K562 (cell line): Measurements from ENCODE around the gene MPHOSPH9. TPM values are rescaled to one million over a fixed set of nuclear protein-coding genes. Genes with fewer than 3 reads are reported as not detected.

Experiments
- ATAC-seq: fragments of 200-7000 bp; cut with Tn5 transposase; 3 replicates; pipeline ENCODE4 v1.9.1; 2020; ENCODE audit warnings: moderate library complexity
- BruUV-seq: library from RNA; stranded (reverse); fragments of 400-500 nt; replicated peaks from 2 replicates; lab custom pipeline; 2021; lab: Mats Ljungman, UMichigan
- CTCF ChIA-PET: fragments of 300-600 bp; formaldehyde crosslinking; extraction: SDS; loops from one replicate; lab custom pipeline; 2021; ENCODE audit warnings: low intra/inter-chr PET ratio; lab: Yijun Ruan, JAX
- POLR2A ChIA-PET: fragments of 300-600, 350-650 bp; sonication (Branson Sonifier 250); formaldehyde crosslinking; extraction: SDS; loops from one replicate; lab custom pipeline; 2021; ENCODE audit warnings: antibody characterized with exemption, inconsistent platforms; lab: Yijun Ruan, JAX
- DNase-seq, 4 experiments: peaks; one replicate each; pipeline versions ENCODE4 v3.0.0 to v3.0.0-alpha.2; 2011 to 2018; ENCODE audit warnings: low spot score in 3 of 4, mixed read lengths in 3 of 4; ENCODE audit errors: extremely low read depth in 1 of 4
- FAIRE-seq: peaks from 2 replicates; lab custom pipeline; 2011; peaks lifted over from hg19 to GRCh38; lab: Jason Lieb, UNC
- H2AFZ ChIP-seq: 2 replicates; pipeline ENCODE4 v1.6.0; 2011; ENCODE audit warnings: low read depth, low read length, control low read depth, inconsistent platforms
- H3K27ac ChIP-seq: fragments of 200-600 bp; 3 replicates; pipeline ENCODE4 v1.8.0; 2011; ENCODE audit warnings: low read depth, mild to moderate bottlenecking, control low read depth, inconsistent platforms, low read length, moderate library complexity, mixed read lengths; ENCODE audit errors: extremely low read depth
- H3K27me3 ChIP-seq, 2 experiments: fragments of 300-600 bp in 1 of 2; 2 replicates in 1 of 2; 3 replicates in 1 of 2; pipeline versions ENCODE4 v1.6.0 to v1.8.0; 2011; ENCODE audit warnings: inconsistent platforms in 2 of 2, low read length in 2 of 2, mild to moderate bottlenecking in 1 of 2, mixed read lengths in 1 of 2, moderate library complexity in 1 of 2; ENCODE audit not compliant: control insufficient read depth in 2 of 2, insufficient read depth in 2 of 2
- H3K36me3 ChIP-seq: fragments of 300-600 bp; 3 replicates; pipeline ENCODE4 v1.8.0; 2011; ENCODE audit warnings: mild to moderate bottlenecking, low read length, inconsistent platforms; ENCODE audit not compliant: control insufficient read depth, insufficient read depth
- H3K4me1 ChIP-seq, 2 experiments: fragments of 200-600 bp in 1 of 2; replicated peaks in 1 of 2; 2 replicates in 1 of 2; 3 replicates in 1 of 2; pipeline versions ENCODE4 v1.5.1 to v1.8.0; 2011; ENCODE audit warnings: inconsistent platforms in 2 of 2, low read length in 2 of 2, mild to moderate bottlenecking in 1 of 2, mixed read lengths in 1 of 2, moderate library complexity in 1 of 2; ENCODE audit not compliant: control insufficient read depth in 2 of 2, insufficient read depth in 2 of 2
- H3K4me2 ChIP-seq: 2 replicates; pipeline ENCODE4 v1.6.1; 2011; ENCODE audit warnings: low read length, control low read depth, inconsistent platforms, mixed read lengths; ENCODE audit not compliant: insufficient read depth
- H3K4me3 ChIP-seq: fragments of 200-600 bp; sonication (generic), shearing (Covaris generic); 2 replicates; pipeline ENCODE4 v1.5.1; 2016; ENCODE audit warnings: control low read depth, inconsistent platforms
- H3K79me2 ChIP-seq: fragments of 200-600 bp; 3 replicates; pipeline ENCODE4 v1.8.0; 2011; ENCODE audit warnings: low read length, inconsistent platforms; ENCODE audit not compliant: control insufficient read depth, insufficient read depth
- H3K9ac ChIP-seq, 2 experiments: 2 replicates each; pipeline versions ENCODE4 v1.6.0 to v1.6.1; 2011; ENCODE audit warnings: low read depth in 2 of 2, low read length in 2 of 2, control low read depth in 1 of 2, inconsistent platforms in 1 of 2, mild to moderate bottlenecking in 1 of 2, mixed read lengths in 1 of 2; ENCODE audit not compliant: insufficient read depth in 1 of 2
- H3K9me1 ChIP-seq: one replicate; pipeline ENCODE4 v1.6.0; 2011; ENCODE audit warnings: inconsistent platforms, mild to moderate bottlenecking, low read length, moderate library complexity; ENCODE audit not compliant: control insufficient read depth, insufficient read depth
- H3K9me3 ChIP-seq: replicated peaks from 2 replicates; pipeline ENCODE4 v1.5.1; 2011; ENCODE audit warnings: low read depth, low read length, inconsistent platforms; ENCODE audit not compliant: control insufficient read depth, insufficient read depth
- H4K20me1 ChIP-seq: replicated peaks from 2 replicates; pipeline ENCODE4 v1.6.1; 2011; ENCODE audit warnings: low read length, inconsistent platforms, mixed read lengths; ENCODE audit not compliant: control insufficient read depth, insufficient read depth
- CREBBP ChIP-seq: IDR thresholded peaks from one replicate; pipeline ENCODE4 v1.6.1; 2012; ENCODE audit warnings: low read depth, mild to moderate bottlenecking, control low read depth, inconsistent platforms, low read length
- CSDE1 ChIP-seq, 2 experiments: fragments of 450-650 bp; IDR thresholded peaks; 2 replicates each; pipeline ENCODE4 v1.6.1; 2016; ENCODE audit warnings: mild to moderate bottlenecking in 1 of 2
- EP400 ChIP-seq: fragments of 450-650 bp; IDR thresholded peaks from 2 replicates; pipeline ENCODE4 v1.6.1; 2017; ENCODE audit warnings: antibody characterized with exemption, mild to moderate bottlenecking, moderate library complexity
- ERF ChIP-seq: fragments of 450-650 bp; formaldehyde crosslinking; IDR thresholded peaks from 2 replicates; pipeline ENCODE4 v1.4.0; 2020; ENCODE audit warnings: mild to moderate bottlenecking, mixed read lengths
- EZH2 ChIP-seq: IDR thresholded peaks from 2 replicates; pipeline ENCODE4 v1.6.1; 2012; ENCODE audit warnings: low read depth, mild to moderate bottlenecking, inconsistent platforms, low read length, borderline replicate concordance
- FOXK1 ChIP-seq: sonication (generic); formaldehyde crosslinking; IDR thresholded peaks from 2 replicates; pipeline ENCODE4 v1.8.0; 2022; ENCODE audit warnings: missing genetic modification reagents, mild to moderate bottlenecking, borderline replicate concordance
- IFI16 ChIP-seq: fragments of 250-450 bp; sonication (Bioruptor Pico); IDR thresholded peaks from 2 replicates; pipeline ENCODE4 v2.1.2; 2022; ENCODE audit warnings: mild to moderate bottlenecking, inconsistent platforms
- NCOR1 ChIP-seq: fragments of 450-650 bp; IDR thresholded peaks from 2 replicates; pipeline ENCODE4 v1.6.1; 2016; ENCODE audit warnings: mild to moderate bottlenecking, moderate library complexity
- PURB ChIP-seq: sonication (generic); formaldehyde crosslinking; IDR thresholded peaks from 2 replicates; pipeline ENCODE4 v1.9.0; 2021; ENCODE audit warnings: low read depth, mild to moderate bottlenecking, missing genetic modification reagents
- RHOXF2B ChIP-seq: fragments of 250-450 bp; sonication (Bioruptor Pico); conservative IDR thresholded peaks from 2 replicates; pipeline ENCODE4 v1.5.1; 2021
- ZNF75A ChIP-seq: fragments of 450-650 bp; formaldehyde crosslinking; IDR thresholded peaks from 2 replicates; pipeline ENCODE4 v1.4.0; 2020; ENCODE audit warnings: mild to moderate bottlenecking
- WGBS: fragments of 100-300 bp; shearing (Covaris generic); methylation state at CpG from one replicate; pipeline ENCODE4 v1.1.6; 2016; ENCODE audit warnings: low coverage, mixed read lengths; ENCODE audit not compliant: insufficient coverage; ENCODE audit errors: missing lambda C conversion rate; 5-methylcytosine and 5-hydroxymethylcytosine counted together
- in situ Hi-C: fragments of 300-500 bp; cut with MboI; formaldehyde crosslinking; loops from 4 replicates; pipeline ENCODE4 v1.15.0; 2018; ENCODE audit warnings: inconsistent platforms, mixed read lengths
- intact Hi-C: fragments of 100-400 bp; cut with micrococcal nuclease; formaldehyde crosslinking; loops from 2 replicates; pipeline ENCODE4 v1.14.2; 2022
- polyA plus RNA-seq, 8 experiments: library from polyadenylated mRNA; depleted of rRNA in 4 of 8; stranded (reverse) in 5 of 8; unstranded in 3 of 8; fragments of >200 nt; fragmentation: Nextera tagmentation in 2 of 8; fragmentation: Illumina TruSeq in 1 of 8; extraction: Ambion mirVana in 2 of 8; extraction: Trizol in 1 of 8; gene quantifications; 2 replicates each; pipeline versions ENCODE4 v1.2.1 to v1.2.3, GENCODE V29; 2011 to 2014; ENCODE audit warnings: inconsistent platforms in 1 of 8, missing spikeins in 1 of 8
- total RNA-seq, 7 experiments: library from RNA; depleted of rRNA in 6 of 7; stranded (reverse); fragments of >200 nt in 6 of 7; fragmentation: Illumina TruSeq in 2 of 7; extraction: Trizol in 2 of 7; gene quantifications; 2 replicates each; pipeline versions ENCODE4 v1.2.1 to v1.2.3, GENCODE V29; 2011 to 2021; ENCODE audit warnings: low replicate concordance in 1 of 7
- TF ChIP-seq, protein P1 (sequence below): fragments of 250-450 bp; sonication (Bioruptor Pico); IDR thresholded peaks from 2 replicates; pipeline ENCODE4 v1.5.0; 2022; ENCODE audit warnings: mild to moderate bottlenecking
- TF ChIP-seq, protein P2 (sequence below), 2 experiments: fragments of 450-650 bp in 1 of 2; IDR thresholded peaks; 2 replicates each; pipeline ENCODE4 v1.6.1; 2011 to 2017; ENCODE audit warnings: low read depth in 2 of 2, antibody characterized with exemption in 1 of 2, borderline replicate concordance in 1 of 2, low read length in 1 of 2, mild to moderate bottlenecking in 1 of 2, mixed read lengths in 1 of 2; ENCODE audit not compliant: control insufficient read depth in 1 of 2
- TF ChIP-seq, protein P3 (sequence below): fragments of 250-450 bp; sonication (Bioruptor Pico); IDR thresholded peaks from 2 replicates; pipeline ENCODE4 v1.9.0; 2021; ENCODE audit warnings: mild to moderate bottlenecking, inconsistent platforms

Gene MPHOSPH9
- total and polyA plus RNA-seq, 9 of the 15 experiments (the other 6 are each of a cell fraction or from before 2014, with no cell fraction given), result 14.2 to 103 (median 54.5) TPM

DNA sequence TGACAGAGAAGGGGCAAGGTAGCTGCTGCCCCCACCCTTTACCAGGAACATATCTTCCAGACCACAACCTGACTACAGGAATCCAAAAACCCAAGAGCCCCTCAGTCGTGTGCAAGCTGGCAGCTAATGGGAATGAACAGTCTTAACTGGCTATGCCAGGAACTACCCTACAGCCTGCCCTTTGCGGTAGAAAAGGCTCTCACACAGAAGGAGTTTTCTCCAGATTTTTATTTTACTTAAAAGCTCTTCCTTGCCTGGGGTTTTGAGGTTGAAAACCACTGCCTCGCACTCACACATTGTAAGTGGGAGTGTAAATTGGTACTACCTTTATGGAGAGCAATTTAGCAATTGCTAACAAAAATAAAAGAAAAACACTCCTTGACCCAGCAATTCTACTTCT, 110.3 kb downstream of the MPHOSPH9 start (continued):
- TF ChIP-seq, protein P1, sequence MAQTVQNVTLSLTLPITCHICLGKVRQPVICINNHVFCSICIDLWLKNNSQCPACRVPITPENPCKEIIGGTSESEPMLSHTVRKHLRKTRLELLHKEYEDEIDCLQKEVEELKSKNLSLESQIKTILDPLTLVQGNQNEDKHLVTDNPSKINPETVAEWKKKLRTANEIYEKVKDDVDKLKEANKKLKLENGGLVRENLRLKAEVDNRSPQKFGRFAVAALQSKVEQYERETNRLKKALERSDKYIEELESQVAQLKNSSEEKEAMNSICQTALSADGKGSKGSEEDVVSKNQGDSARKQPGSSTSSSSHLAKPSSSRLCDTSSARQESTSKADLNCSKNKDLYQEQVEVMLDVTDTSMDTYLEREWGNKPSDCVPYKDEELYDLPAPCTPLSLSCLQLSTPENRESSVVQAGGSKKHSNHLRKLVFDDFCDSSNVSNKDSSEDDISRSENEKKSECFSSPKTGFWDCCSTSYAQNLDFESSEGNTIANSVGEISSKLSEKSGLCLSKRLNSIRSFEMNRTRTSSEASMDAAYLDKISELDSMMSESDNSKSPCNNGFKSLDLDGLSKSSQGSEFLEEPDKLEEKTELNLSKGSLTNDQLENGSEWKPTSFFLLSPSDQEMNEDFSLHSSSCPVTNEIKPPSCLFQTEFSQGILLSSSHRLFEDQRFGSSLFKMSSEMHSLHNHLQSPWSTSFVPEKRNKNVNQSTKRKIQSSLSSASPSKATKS (CRISPR knock-in tag), result no peak
- TF ChIP-seq, all 486 proteins: peak for 0

- no peaks in the 10 kb centered on the region for H3K27me3 ChIP-seq
- 87% methylated on average over 6 of the region's 6 CpGs for WGBS
- ChIA-PET POLR2A (interaction anchor here (1.0 to 1.9 kb wide), 2 partner anchors 9 to 20 kb away, joined by 3 to 7 read pairs; no protein-coding TSS in a partner anchor), CTCF (no interaction called here)
- H3K9me3 ChIP-seq, result no peaks in the 10 kb centered on the region
- ATAC-seq, result no peak
- H3K9ac ChIP-seq, result no peak overlapping the region
- BruUV-seq, result no TSS peak
- no peak for FAIRE-seq
- no peaks in the 10 kb centered on the region for H3K36me3 ChIP-seq
- H3K4me2 ChIP-seq, result no peak overlapping the region
- H2AFZ ChIP-seq, result no peak overlapping the region
- no peaks in the 10 kb centered on the region; the same call in 1 of the 2 replicates for H4K20me1 ChIP-seq
- H3K4me1 ChIP-seq, result peaks cover 7 to 16% of the 10 kb centered on the region in 2 experiments; a peak in 4 of 5 replicates
- no peaks in the 10 kb centered on the region for H3K9me1 ChIP-seq
- intact Hi-C loops (no loop called here), in situ Hi-C loops (no loop called here)
- no peak overlapping the region for H3K27ac ChIP-seq
- no peak for DNase-seq
- no peaks in the 10 kb centered on the region for H3K79me2 ChIP-seq
- H3K4me3 ChIP-seq, result no peak overlapping the region
- TF ChIP-seq NCOR1 (no peak), EZH2 (no peak), EP400 (no peak), CSDE1 (IDR thresholded peaks at IDR 0.05) (no peak), IFI16 (CRISPR knock-in tag) (no peak), ERF (no peak), FOXK1 (no peak), ZNF75A (CRISPR knock-in tag) (no peak), CREBBP (no peak), RHOXF2B (no peak), PURB (CRISPR knock-in tag) (no peak)
- TF ChIP-seq, protein P2, sequence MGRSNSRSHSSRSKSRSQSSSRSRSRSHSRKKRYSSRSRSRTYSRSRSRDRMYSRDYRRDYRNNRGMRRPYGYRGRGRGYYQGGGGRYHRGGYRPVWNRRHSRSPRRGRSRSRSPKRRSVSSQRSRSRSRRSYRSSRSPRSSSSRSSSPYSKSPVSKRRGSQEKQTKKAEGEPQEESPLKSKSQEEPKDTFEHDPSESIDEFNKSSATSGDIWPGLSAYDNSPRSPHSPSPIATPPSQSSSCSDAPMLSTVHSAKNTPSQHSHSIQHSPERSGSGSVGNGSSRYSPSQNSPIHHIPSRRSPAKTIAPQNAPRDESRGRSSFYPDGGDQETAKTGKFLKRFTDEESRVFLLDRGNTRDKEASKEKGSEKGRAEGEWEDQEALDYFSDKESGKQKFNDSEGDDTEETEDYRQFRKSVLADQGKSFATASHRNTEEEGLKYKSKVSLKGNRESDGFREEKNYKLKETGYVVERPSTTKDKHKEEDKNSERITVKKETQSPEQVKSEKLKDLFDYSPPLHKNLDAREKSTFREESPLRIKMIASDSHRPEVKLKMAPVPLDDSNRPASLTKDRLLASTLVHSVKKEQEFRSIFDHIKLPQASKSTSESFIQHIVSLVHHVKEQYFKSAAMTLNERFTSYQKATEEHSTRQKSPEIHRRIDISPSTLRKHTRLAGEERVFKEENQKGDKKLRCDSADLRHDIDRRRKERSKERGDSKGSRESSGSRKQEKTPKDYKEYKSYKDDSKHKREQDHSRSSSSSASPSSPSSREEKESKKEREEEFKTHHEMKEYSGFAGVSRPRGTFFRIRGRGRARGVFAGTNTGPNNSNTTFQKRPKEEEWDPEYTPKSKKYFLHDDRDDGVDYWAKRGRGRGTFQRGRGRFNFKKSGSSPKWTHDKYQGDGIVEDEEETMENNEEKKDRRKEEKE (IDR thresholded peaks at IDR 0.05; ENCODE audit: borderline replicate concordance in 1 of 2, control insufficient read depth in 1 of 2, low read depth in 2 of 2, low read length in 1 of 2), result no peak
- TF ChIP-seq, protein P3, sequence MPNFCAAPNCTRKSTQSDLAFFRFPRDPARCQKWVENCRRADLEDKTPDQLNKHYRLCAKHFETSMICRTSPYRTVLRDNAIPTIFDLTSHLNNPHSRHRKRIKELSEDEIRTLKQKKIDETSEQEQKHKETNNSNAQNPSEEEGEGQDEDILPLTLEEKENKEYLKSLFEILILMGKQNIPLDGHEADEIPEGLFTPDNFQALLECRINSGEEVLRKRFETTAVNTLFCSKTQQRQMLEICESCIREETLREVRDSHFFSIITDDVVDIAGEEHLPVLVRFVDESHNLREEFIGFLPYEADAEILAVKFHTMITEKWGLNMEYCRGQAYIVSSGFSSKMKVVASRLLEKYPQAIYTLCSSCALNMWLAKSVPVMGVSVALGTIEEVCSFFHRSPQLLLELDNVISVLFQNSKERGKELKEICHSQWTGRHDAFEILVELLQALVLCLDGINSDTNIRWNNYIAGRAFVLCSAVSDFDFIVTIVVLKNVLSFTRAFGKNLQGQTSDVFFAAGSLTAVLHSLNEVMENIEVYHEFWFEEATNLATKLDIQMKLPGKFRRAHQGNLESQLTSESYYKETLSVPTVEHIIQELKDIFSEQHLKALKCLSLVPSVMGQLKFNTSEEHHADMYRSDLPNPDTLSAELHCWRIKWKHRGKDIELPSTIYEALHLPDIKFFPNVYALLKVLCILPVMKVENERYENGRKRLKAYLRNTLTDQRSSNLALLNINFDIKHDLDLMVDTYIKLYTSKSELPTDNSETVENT (CRISPR knock-in tag), result no peak
These were observed 111.3 kb downstream of the MPHOSPH9 start for GRCh38 chr12:123121670-123122069.
